ENCODE results near the gene DNAH14.
"Not testable (repeated sequence)": the region's sequence is repeated elsewhere in the genome, so short reads cannot be mapped to it uniquely, and the experiment has no call there.

Gene DNAH14

GRCh38 chr1:225191199-225191753 is 261.8 kb downstream of the DNAH14 start:
- POLR2A ChIA-PET, result no interaction called here
- TF ChIP-seq CTCF (IDR thresholded peaks at IDR 0.05; ENCODE audit: control extremely low read depth, extremely low read depth, low read depth, missing control alignments), result no peak
- DNase-seq (ENCODE audit: extremely low spot score), result no peak
- CTCF ChIA-PET, result no interaction called here

GRCh38 chr1:225201447-225201846 is 272.0 kb downstream of the DNAH14 start:
- POLR2A ChIA-PET, result no interaction called here
- DNase-seq (ENCODE audit: extremely low spot score), result no peak
- CTCF ChIA-PET, result no interaction called here
- no peak for TF ChIP-seq CTCF (IDR thresholded peaks at IDR 0.05; ENCODE audit: control extremely low read depth, extremely low read depth, low read depth, missing control alignments)

GRCh38 chr1:225207791-225208190 is 278.3 kb downstream of the DNAH14 start:
- no peak for TF ChIP-seq CTCF (IDR thresholded peaks at IDR 0.05; ENCODE audit: control extremely low read depth, extremely low read depth, low read depth, missing control alignments)
- no peak for DNase-seq (ENCODE audit: extremely low spot score)
- ChIA-PET POLR2A (no interaction called here), CTCF (no interaction called here)

GRCh38 chr1:225209153-225209552 is 279.7 kb downstream of the DNAH14 start:
- POLR2A ChIA-PET, result no interaction called here

GRCh38 chr1:225210180-225210579 is 280.7 kb downstream of the DNAH14 start:
- CTCF ChIA-PET; POLR2A ChIA-PET; DNase-seq (ENCODE audit: extremely low spot score): not testable (repeated sequence)

More at GRCh38 chr1:225209153-225209552, 279.7 kb downstream of the DNAH14 start:
- DNase-seq (ENCODE audit: extremely low spot score), result no peak
- no peak for TF ChIP-seq CTCF (IDR thresholded peaks at IDR 0.05; ENCODE audit: control extremely low read depth, extremely low read depth, low read depth, missing control alignments)
- CTCF ChIA-PET, result no interaction called here

- CTCF ChIA-PET, POLR2A ChIA-PET: not testable (repeated sequence)
Observed at GRCh38 chr1:225211694-225212442, 282.4 kb downstream of the DNAH14 start.

GRCh38 chr1:225224287-225224686 is 294.8 kb downstream of the DNAH14 start:
- ChIA-PET CTCF (no interaction called here), POLR2A (no interaction called here)
- DNase-seq (ENCODE audit: extremely low spot score), result no peak
- no peak for TF ChIP-seq CTCF (IDR thresholded peaks at IDR 0.05; ENCODE audit: control extremely low read depth, extremely low read depth, low read depth, missing control alignments)

More at GRCh38 chr1:225211694-225212442, 282.4 kb downstream of the DNAH14 start:
- DNase-seq (ENCODE audit: extremely low spot score), result not testable (repeated sequence)

Measured in GM10248 (cell line).